Measurements from ENCODE around the gene FAM229B. TPM values are rescaled to one million over a fixed set of nuclear protein-coding genes. Genes with fewer than 3 reads are reported as not detected.

The FAM229B gene
- polyA plus RNA-seq, 3 donors: 45.4 to 58.3 (median 52.5) TPM

GRCh38 chr6:112130878-112131277, 43.5 kb downstream of the FAM229B start:
- DNase-seq (ENCODE audit: low read depth in 3 of 3, low spot score in 2 of 3): no peak

DNA sequence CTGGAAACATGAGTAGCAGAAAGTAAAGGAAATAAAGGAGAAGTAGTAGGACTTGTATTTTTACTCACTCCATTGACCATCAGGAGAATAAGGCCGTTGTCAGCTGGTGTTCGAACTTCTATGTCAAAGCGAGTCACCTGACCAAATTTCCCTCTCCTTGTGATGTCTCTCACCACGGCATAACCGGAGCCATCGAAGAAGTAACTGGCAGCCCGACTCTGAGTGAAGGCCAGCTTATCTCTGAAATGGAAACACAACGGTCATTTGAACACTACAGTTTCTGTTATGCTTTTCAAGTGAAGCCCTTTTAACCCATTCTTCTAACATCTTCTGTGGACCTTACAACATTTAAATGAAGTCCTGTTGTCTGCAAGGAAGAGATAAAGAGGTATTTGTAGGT, 51.7 kb downstream of the FAM229B start:
- no peak for DNase-seq (ENCODE audit: low read depth in 3 of 3, low spot score in 2 of 3)

DNA sequence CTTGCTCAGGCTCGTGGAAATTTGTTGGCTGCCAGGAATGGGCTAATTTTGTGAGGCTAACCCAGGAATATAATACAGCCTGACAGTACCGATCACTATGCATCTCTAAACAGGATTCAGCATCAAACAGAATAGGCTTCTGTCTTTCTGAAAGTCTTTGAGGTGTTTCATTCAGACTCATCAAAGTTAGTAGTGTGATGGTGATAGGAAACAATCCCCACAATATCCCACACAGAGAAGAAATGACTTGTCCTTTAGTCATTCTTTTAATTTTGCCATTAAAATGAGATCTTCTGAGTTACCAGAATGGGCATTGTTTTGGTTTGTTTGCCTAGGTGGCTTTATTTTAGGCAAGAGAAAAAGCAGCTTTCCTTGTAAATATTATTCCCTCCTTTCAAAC, 54.3 kb downstream of the FAM229B start:
- no peak for DNase-seq (ENCODE audit: low read depth in 3 of 3, low spot score in 2 of 3)

DNA sequence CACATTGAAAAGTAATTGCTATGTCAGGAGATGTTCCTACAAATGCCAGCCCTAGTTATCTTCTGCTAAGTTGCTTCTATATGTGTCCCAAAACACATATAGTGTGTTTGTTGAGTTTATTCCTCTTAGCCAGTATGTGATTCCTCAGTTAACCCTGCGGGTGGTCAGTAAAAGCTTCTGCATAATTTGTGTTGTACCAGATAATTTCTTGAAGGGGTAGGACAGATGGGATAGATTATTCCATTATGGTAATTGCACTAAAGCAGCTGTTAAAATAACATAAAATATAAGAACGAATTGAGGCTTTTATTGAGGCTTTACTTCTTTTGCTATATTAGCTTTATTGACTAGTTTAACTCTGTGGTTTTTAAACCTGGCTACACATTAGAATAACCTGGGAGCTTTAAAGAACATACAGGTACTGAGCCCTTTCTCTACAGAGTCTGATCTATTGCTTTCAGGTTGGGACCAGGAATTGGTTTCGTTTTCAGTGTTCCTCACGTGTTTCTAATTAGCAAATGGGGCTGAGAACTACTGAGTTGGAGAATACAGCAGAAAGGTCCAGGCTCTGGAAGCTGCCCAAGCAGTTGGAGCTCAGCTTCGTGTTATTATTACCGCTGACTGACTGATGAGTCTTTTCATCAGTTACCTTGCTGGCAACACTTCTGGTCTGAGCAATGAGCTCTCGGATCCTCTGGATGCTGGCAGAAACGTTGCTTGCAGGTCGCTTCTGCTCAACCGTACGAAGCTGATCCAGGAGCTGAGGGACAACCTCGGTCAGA, 56.9 kb downstream of the FAM229B start:
- DNase-seq (ENCODE audit: low read depth in 3 of 3, low spot score in 2 of 3): no peak

DNA sequence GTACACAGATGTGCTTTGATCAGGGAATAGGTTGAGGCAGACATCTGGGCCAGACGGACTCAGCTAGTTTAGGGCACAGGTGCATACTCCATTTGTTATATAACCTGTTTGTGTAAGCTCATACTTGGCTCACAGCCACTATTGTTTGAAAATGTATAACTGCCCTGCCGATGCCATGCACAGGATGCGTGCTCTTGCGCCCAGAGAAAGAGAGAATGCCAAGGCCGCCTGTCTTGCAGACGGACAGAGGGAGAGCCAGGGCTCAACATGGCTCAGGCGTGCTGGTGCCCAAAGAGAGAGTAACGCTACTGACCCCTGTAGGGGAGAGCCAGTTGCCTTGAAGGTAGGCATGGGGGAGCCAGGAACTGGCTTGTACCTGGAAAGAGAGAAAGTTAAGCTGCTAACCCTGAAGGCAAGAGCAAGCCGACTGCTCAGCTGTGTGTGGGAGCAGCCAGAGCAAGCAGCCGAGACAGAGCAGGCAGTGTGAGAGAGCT, 57.7 kb downstream of the FAM229B start:
- DNase-seq (ENCODE audit: low read depth in 3 of 3, low spot score in 2 of 3): no peak

DNA sequence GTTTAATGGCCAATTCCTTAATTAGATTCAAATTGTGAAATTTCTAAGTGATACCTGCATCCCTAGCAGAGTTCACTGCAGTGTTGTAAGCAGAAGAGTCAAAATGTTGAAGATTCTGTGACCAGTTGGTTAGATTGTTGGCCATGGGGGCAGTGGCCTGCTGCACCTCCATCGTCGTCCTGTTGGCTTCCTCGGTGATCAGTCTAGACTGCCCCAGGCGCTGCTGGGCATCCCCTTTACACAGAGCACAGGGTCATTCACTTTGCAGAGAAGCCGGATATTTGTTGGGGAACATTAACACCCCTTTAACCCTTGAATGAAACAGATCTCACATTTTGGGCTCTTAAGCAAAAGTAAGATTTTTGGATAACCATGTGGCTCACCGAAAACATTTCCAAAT, 60.7 kb downstream of the FAM229B start:
- DNase-seq (ENCODE audit: low read depth in 3 of 3, low spot score in 2 of 3): no peak

DNA sequence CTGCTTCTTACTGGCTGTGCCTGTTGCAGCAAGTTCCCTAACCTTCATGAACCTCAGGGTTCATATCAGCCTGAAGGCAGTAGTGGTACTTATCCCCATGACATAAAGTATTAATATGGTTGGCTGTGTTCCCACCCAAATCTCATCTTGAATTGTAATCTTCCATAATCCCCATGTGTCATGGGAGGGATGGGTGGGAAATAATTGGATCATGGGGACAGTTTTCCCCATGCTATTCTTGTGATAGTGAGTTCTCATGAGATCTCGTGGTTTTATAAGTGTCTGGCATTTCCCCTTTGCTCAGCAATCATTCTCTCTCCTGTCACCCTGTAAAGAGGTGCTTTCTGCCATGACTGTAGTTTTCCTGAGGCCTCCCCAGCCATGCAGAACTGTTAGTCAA, 61.8 kb downstream of the FAM229B start:
- DNase-seq (ENCODE audit: low read depth in 3 of 3, low spot score in 2 of 3): no peak

GRCh38 chr6:112149719-112150263, 62.4 kb downstream of the FAM229B start:
- peak; percentile 16 to 63 (median 29) for DNase-seq (ENCODE audit: low read depth in 3 of 3, low spot score in 2 of 3)

GRCh38 chr6:112150363-112150762, 63.0 kb downstream of the FAM229B start:
- DNase-seq (ENCODE audit: low read depth in 3 of 3, low spot score in 2 of 3): no peak

Other genes starting within 250 kb of the FAM229B start
- 100 to 1,000 TPM; 162 to 190 (median 187) TPM for gene FYN, start 214.1 kb upstream of the FAM229B start, polyA plus RNA-seq (ENCODE audit: insufficient read length in 3 of 3)
- gene CCN6, start 33.5 kb upstream of the FAM229B start, polyA plus RNA-seq (ENCODE audit: insufficient read length in 3 of 3): 1 to 10 TPM; 1.9 to 4.3 (median 3.9) TPM
- gene TUBE1, start 109 bp upstream of the FAM229B start, polyA plus RNA-seq (ENCODE audit: insufficient read length in 3 of 3): 10 to 100 TPM; 24.1 to 27.9 (median 27.4) TPM
- gene LAMA4, start 167.0 kb downstream of the FAM229B start, polyA plus RNA-seq (ENCODE audit: insufficient read length in 3 of 3): 10 to 100 TPM; 78.7 to 97.0 (median 83.5) TPM

All from right renal cortex interstitium (tissue), 3 donors.